Measurements from ENCODE around the gene ARHGAP6.

DNA sequence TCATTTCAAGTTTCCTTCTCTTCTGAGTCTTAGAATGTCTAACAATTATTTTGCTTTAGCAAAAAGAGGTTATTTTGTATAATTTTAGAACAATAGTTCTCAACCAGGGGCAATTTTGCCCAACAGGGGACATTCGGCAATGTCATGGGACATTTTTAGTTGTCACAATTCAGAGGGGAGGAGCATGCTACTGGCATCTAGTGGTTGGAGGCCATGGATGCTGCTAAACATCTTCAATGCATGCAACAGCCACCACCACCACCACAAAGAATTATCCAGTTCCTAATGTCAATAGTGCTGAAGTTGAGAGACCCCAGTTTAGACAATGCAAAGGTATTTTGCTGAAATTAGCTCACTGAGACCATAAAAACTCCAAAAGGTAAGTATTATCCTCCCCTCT is 122.5 kb downstream of the ARHGAP6 start:
- TF ChIP-seq, protein P1, sequence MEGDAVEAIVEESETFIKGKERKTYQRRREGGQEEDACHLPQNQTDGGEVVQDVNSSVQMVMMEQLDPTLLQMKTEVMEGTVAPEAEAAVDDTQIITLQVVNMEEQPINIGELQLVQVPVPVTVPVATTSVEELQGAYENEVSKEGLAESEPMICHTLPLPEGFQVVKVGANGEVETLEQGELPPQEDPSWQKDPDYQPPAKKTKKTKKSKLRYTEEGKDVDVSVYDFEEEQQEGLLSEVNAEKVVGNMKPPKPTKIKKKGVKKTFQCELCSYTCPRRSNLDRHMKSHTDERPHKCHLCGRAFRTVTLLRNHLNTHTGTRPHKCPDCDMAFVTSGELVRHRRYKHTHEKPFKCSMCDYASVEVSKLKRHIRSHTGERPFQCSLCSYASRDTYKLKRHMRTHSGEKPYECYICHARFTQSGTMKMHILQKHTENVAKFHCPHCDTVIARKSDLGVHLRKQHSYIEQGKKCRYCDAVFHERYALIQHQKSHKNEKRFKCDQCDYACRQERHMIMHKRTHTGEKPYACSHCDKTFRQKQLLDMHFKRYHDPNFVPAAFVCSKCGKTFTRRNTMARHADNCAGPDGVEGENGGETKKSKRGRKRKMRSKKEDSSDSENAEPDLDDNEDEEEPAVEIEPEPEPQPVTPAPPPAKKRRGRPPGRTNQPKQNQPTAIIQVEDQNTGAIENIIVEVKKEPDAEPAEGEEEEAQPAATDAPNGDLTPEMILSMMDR (IDR thresholded peaks at IDR 0.05 in 2 of 3, conservative IDR thresholded peaks at IDR 0.05 in 1 of 3; ENCODE audit: borderline replicate concordance in 1 of 3, insufficient read depth in 1 of 3, low read depth in 2 of 3, low read length in 2 of 3): peak in 2 of 3 experiments; percentile 15 to 24; a peak in 1 of 6 replicates
- no peak for TF ChIP-seq EZH2 (IDR thresholded peaks at IDR 0.05)
- TF ChIP-seq EGR1 (IDR thresholded peaks at IDR 0.05; ENCODE audit: low read depth): no peak
- TF ChIP-seq, protein P2, sequence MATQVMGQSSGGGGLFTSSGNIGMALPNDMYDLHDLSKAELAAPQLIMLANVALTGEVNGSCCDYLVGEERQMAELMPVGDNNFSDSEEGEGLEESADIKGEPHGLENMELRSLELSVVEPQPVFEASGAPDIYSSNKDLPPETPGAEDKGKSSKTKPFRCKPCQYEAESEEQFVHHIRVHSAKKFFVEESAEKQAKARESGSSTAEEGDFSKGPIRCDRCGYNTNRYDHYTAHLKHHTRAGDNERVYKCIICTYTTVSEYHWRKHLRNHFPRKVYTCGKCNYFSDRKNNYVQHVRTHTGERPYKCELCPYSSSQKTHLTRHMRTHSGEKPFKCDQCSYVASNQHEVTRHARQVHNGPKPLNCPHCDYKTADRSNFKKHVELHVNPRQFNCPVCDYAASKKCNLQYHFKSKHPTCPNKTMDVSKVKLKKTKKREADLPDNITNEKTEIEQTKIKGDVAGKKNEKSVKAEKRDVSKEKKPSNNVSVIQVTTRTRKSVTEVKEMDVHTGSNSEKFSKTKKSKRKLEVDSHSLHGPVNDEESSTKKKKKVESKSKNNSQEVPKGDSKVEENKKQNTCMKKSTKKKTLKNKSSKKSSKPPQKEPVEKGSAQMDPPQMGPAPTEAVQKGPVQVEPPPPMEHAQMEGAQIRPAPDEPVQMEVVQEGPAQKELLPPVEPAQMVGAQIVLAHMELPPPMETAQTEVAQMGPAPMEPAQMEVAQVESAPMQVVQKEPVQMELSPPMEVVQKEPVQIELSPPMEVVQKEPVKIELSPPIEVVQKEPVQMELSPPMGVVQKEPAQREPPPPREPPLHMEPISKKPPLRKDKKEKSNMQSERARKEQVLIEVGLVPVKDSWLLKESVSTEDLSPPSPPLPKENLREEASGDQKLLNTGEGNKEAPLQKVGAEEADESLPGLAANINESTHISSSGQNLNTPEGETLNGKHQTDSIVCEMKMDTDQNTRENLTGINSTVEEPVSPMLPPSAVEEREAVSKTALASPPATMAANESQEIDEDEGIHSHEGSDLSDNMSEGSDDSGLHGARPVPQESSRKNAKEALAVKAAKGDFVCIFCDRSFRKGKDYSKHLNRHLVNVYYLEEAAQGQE (IDR thresholded peaks at IDR 0.05; ENCODE audit: low read depth): no peak
- no peak for TF ChIP-seq POLR2A (IDR thresholded peaks at IDR 0.05; ENCODE audit: borderline replicate concordance, extremely low read depth, insufficient read depth, insufficient read length)
- TF ChIP-seq, protein P3, sequence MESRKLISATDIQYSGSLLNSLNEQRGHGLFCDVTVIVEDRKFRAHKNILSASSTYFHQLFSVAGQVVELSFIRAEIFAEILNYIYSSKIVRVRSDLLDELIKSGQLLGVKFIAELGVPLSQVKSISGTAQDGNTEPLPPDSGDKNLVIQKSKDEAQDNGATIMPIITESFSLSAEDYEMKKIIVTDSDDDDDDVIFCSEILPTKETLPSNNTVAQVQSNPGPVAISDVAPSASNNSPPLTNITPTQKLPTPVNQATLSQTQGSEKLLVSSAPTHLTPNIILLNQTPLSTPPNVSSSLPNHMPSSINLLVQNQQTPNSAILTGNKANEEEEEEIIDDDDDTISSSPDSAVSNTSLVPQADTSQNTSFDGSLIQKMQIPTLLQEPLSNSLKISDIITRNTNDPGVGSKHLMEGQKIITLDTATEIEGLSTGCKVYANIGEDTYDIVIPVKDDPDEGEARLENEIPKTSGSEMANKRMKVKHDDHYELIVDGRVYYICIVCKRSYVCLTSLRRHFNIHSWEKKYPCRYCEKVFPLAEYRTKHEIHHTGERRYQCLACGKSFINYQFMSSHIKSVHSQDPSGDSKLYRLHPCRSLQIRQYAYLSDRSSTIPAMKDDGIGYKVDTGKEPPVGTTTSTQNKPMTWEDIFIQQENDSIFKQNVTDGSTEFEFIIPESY (IDR thresholded peaks at IDR 0.05; ENCODE audit: extremely low read depth, insufficient replicate concordance, low read length): no peak
- TF ChIP-seq ELF1 (IDR thresholded peaks at IDR 0.05; ENCODE audit: borderline replicate concordance, low read depth): no peak
- TF ChIP-seq POLR2AphosphoS5 (IDR thresholded peaks at IDR 0.05; ENCODE audit: low read depth, low read length): no peak
- TF ChIP-seq, protein P4, sequence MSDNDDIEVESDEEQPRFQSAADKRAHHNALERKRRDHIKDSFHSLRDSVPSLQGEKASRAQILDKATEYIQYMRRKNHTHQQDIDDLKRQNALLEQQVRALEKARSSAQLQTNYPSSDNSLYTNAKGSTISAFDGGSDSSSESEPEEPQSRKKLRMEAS (IDR thresholded peaks at IDR 0.05): no peak
- no peak for TF ChIP-seq YY1 (IDR thresholded peaks at IDR 0.05; ENCODE audit: extremely low read depth, insufficient replicate concordance, low read depth, low read length)
- no peak for TF ChIP-seq EZH2phosphoT487 (IDR thresholded peaks at IDR 0.05; ENCODE audit: borderline replicate concordance)

All from HCT116 (cell line).